ENCODE results near the gene FEZ2.

- TF ChIP-seq ETV1 (tag; conservative IDR thresholded peaks at IDR 0.05; ENCODE audit: low read depth): no peak
- TF ChIP-seq FOXO4 (CRISPR knock-in tag; IDR thresholded peaks at IDR 0.05): no peak
- TF ChIP-seq POLR2A (conservative IDR thresholded peaks at IDR 0.05): no peak
- TF ChIP-seq RFX5 (IDR thresholded peaks at IDR 0.05; ENCODE audit: low read depth, low read length): no peak
- TF ChIP-seq HDAC2 (IDR thresholded peaks at IDR 0.05): no peak
- TF ChIP-seq YY1 (IDR thresholded peaks at IDR 0.05; ENCODE audit: borderline replicate concordance in 1 of 3, control insufficient read depth in 1 of 3, extremely low read depth in 1 of 3, insufficient read depth in 3 of 3, insufficient read length in 1 of 3, insufficient replicate concordance in 2 of 3, low read depth in 1 of 3, low read length in 2 of 3): no peak
- TF ChIP-seq MLLT1 (IDR thresholded peaks at IDR 0.05): no peak
- TF ChIP-seq MAX (CRISPR knock-in tag; IDR thresholded peaks at IDR 0.05): no peak
- TF ChIP-seq TAF1 (IDR thresholded peaks at IDR 0.05; ENCODE audit: control insufficient read depth, extremely low read depth, insufficient read depth, low read length, severe bottlenecking): no peak
- no peak for TF ChIP-seq ZFX (CRISPR knock-in tag; IDR thresholded peaks at IDR 0.05)
- TF ChIP-seq RERE (CRISPR knock-in tag; IDR thresholded peaks at IDR 0.05; ENCODE audit: borderline replicate concordance): no peak
- no peak for TF ChIP-seq ZZZ3 (IDR thresholded peaks at IDR 0.05)
- TF ChIP-seq GABPA (tag; conservative IDR thresholded peaks at IDR 0.05; ENCODE audit: low read depth): no peak
Measured at GRCh38 chr2:36567711-36568408, 30.1 kb downstream of the FEZ2 start.

Measured in K562 (cell line).